Measurements from ENCODE around the gene BAD. TPM values are rescaled to one million over a fixed set of nuclear protein-coding genes. Genes with fewer than 3 reads are reported as not detected.
A peak's percentile ranks its signal among the peaks of the same experiment; 100 is the strongest.
"Not testable (repeated sequence)": the region's sequence is repeated elsewhere in the genome, so short reads cannot be mapped to it uniquely, and the experiment has no call there.

BAD gene
- total RNA-seq, 1 experiment from 2014 or later, result 368 TPM

DNA sequence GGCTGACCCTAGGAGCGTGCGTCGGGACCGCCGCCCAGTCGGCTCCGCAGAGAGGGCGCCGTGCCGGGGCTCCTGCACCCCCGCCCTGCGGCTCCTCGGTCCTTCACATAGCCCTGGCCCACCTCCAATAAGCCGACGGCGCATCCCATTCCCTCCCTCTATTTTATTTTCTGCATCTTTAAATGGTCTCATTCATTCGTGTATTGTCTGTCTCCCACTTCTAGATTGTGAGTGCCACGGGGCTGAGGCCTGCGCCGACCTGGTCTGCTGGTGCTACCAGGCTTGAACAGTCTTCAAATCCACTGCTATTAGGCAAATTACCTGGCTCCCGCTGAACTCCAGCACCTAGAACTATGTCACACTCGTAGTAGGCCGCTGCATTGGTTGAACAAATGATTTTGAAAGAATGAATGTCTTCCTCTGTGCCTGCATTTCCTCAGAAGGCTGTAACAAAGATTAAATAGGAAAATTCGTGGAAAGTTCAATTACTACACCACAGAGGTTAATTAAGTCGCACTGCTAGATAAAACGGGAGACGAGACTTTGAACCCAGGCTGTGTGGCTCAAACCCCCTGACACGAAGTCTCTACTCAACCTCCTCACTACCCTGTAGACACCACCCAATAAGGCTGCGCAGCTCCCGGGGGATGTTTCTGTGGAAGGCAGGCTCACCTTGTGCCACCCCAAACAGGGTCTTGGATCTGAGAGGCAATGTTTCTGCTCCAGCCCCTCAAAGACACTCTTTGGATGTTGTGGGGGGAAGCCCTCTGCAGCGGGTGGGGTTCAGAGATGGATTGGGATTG, 36.5 kb downstream of the BAD start:
- peaks cover 14% of the 10 kb centered on the region; the same call in 1 of the 2 replicates for H3K36me3 ChIP-seq (ENCODE audit: low read depth, low read length)
- H4K20me1 ChIP-seq (ENCODE audit: low read length), result peaks cover 8% of the 10 kb centered on the region
- no peaks in the 10 kb centered on the region for H3K9me3 ChIP-seq (ENCODE audit: low read length)
- DNase-seq (no peak), ATAC-seq (no peak)
- H3K79me2 ChIP-seq (ENCODE audit: low read length), result peaks cover 49% of the 10 kb centered on the region
- peaks cover 46% of the 10 kb centered on the region for H3K4me1 ChIP-seq (ENCODE audit: insufficient read depth, low read length)
- peak overlapping the region; percentile 86 for H3K27ac ChIP-seq (ENCODE audit: low read length)
- peak overlapping the region; percentile 82 for H2AFZ ChIP-seq (ENCODE audit: low read length)
- peak overlapping the region; percentile 68 for H3K4me3 ChIP-seq (ENCODE audit: low read length)
- no peaks in the 10 kb centered on the region for H3F3A ChIP-seq (ENCODE audit: low read length, unreplicated experiment)
- no TSS peak for BruUV-seq (replicated peaks)
- TF ChIP-seq, protein P1, sequence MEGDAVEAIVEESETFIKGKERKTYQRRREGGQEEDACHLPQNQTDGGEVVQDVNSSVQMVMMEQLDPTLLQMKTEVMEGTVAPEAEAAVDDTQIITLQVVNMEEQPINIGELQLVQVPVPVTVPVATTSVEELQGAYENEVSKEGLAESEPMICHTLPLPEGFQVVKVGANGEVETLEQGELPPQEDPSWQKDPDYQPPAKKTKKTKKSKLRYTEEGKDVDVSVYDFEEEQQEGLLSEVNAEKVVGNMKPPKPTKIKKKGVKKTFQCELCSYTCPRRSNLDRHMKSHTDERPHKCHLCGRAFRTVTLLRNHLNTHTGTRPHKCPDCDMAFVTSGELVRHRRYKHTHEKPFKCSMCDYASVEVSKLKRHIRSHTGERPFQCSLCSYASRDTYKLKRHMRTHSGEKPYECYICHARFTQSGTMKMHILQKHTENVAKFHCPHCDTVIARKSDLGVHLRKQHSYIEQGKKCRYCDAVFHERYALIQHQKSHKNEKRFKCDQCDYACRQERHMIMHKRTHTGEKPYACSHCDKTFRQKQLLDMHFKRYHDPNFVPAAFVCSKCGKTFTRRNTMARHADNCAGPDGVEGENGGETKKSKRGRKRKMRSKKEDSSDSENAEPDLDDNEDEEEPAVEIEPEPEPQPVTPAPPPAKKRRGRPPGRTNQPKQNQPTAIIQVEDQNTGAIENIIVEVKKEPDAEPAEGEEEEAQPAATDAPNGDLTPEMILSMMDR (conservative IDR thresholded peaks at IDR 0.05; ENCODE audit: low read depth, low read length), result no peak
- no peak for TF ChIP-seq EZH2 (IDR thresholded peaks at IDR 0.05; ENCODE audit: low read length, unreplicated experiment)
- no peak for TF ChIP-seq EZH2phosphoT487 (IDR thresholded peaks at IDR 0.05; ENCODE audit: borderline replicate concordance, low read length)
- ChIA-PET CTCF (interaction anchor here (0.6 kb wide), 1 partner anchor 56 kb away, joined by 5 read pairs; no protein-coding TSS in a partner anchor), POLR2A (ENCODE audit: unreplicated experiment) (interaction anchor here (2.6 kb wide), 1 partner anchor 10 kb away, joined by 12 read pairs; no protein-coding TSS in a partner anchor)
- H3K9ac ChIP-seq (ENCODE audit: low read length), result peak overlapping the region; percentile 83
- H3K27me3 ChIP-seq (ENCODE audit: low read length), result no peaks in the 10 kb centered on the region
- intact Hi-C loops (cut with micrococcal nuclease), result loop anchor here (2.0 kb wide), 2 partner anchors 23 to 53 kb away; partner anchors contain the start of gene CATSPERZ
- no peaks in the 10 kb centered on the region for H3K9me2 ChIP-seq (replicated peaks; ENCODE audit: low read length)
- peak overlapping the region; percentile 87 for H3K4me2 ChIP-seq (ENCODE audit: low read length)

DNA sequence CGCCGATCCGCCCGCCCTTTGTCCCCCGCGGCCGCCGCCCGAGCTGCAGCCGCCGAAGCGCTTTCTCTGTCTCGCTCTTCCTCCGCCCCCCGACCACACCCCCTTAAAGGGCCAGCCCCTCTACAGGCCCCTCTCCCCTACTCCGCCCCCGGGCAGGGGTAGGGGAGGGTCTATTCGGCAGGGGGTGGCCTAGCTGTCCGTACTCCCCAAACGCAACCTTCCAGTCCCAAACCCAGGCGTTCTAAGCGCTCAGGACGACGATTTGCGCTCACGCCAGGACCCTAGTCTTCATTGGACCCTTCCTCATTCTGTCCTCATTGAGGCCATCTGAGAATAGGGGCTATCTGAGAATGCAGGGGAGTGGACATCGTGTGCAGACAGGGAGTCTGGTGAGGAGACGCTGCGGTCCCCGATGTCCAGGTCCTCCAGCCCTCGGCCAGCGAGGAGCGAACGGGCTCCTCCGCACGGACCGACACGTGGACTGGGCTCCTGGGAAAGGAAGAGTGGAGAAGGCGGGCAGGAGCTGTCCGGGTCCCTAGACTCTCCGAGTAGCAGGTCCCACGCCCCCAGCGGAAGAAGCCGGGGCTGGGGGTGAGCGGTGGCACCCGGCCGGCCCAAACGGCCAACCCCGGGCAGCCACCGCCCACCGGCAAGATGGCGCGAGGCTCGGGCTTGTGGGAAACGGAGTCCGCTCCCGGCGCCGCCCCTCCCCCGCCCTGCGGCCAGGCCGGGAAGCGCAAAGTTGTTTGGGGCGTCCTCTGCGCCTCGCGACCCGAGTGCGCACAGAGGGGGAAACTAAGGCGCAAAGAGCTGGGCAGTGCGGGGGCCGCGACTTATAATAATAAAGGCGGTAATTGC, 37.4 kb downstream of the BAD start, which contains the start of gene PPP1R14B:
PPP1R14B (minus strand) TSS at position 73 of the 858 bp plus-strand sequence. CDS start 270 bp downstream, outside the sequence.
- Histone ChIP-seq H3K36me3 (ENCODE audit: low read depth, low read length) (peaks cover 14% of the 10 kb centered on the region; the same call in 1 of the 2 replicates), H3K4me2 (ENCODE audit: low read length) (peak within 1 kb of the TSS; percentile 94), H3K27me3 (ENCODE audit: low read length) (no peaks in the 10 kb centered on the region), H3K4me1 (ENCODE audit: insufficient read depth, low read length) (peaks cover 49% of the 10 kb centered on the region), H3K4me3 (ENCODE audit: low read length) (peak within 1 kb of the TSS; percentile 80), H3K27ac (ENCODE audit: low read length) (peak within 1 kb of the TSS; percentile 94), H3F3A (ENCODE audit: low read length, unreplicated experiment) (no peaks in the 10 kb centered on the region), H2AFZ (ENCODE audit: low read length) (peak within 1 kb of the TSS; percentile 82), H3K9ac (ENCODE audit: low read length) (peak within 1 kb of the TSS; percentile 93), H3K9me2 (replicated peaks; ENCODE audit: low read length) (no peaks in the 10 kb centered on the region), H3K79me2 (ENCODE audit: low read length) (peaks cover 49% of the 10 kb centered on the region), H3K9me3 (ENCODE audit: low read length) (no peaks in the 10 kb centered on the region), H4K20me1 (ENCODE audit: low read length) (peaks cover 8% of the 10 kb centered on the region; the same call in 1 of the 2 replicates)
- ChIA-PET POLR2A (ENCODE audit: unreplicated experiment) (interaction anchor here (2.6 kb wide), 1 partner anchor 9 kb away, joined by 12 read pairs; no protein-coding TSS in a partner anchor), CTCF (interaction anchor here (0.6 kb wide), 1 partner anchor 57 kb away, joined by 5 read pairs; no protein-coding TSS in a partner anchor)
- intact Hi-C loops (cut with micrococcal nuclease), result loop anchor here (2.0 kb wide), 2 partner anchors 24 to 54 kb away; partner anchors contain the start of gene CATSPERZ
- TF ChIP-seq EZH2 (IDR thresholded peaks at IDR 0.05; ENCODE audit: low read length, unreplicated experiment) (no peak), EZH2phosphoT487 (IDR thresholded peaks at IDR 0.05; ENCODE audit: borderline replicate concordance, low read length) (no peak)
- TF ChIP-seq, protein P1 (conservative IDR thresholded peaks at IDR 0.05; ENCODE audit: low read depth, low read length), result no peak
- peak; percentile 91 for DNase-seq
- peak; percentile 41 for ATAC-seq
- BruUV-seq (replicated peaks), result TSS peak; percentile 24

DNA sequence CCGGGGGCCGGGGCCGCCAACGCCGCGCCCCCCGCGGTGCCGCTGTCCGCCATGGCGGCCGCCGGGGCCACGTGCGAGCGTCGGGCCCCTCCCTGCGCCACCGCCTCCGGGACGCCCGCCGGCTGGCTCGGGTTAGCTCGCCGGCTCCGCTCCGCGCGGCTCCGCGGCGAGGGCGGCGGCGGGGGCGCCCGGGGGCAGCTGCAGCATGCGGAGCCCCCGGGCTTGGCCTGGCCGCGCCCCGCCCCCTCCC, 37.9 kb downstream of the BAD start:
- not testable (repeated sequence) for H3K4me2 ChIP-seq (ENCODE audit: low read length); H4K20me1 ChIP-seq (ENCODE audit: low read length); H3F3A ChIP-seq (ENCODE audit: low read length, unreplicated experiment); DNase-seq; H3K9me2 ChIP-seq (replicated peaks; ENCODE audit: low read length); H2AFZ ChIP-seq (ENCODE audit: low read length); H3K27me3 ChIP-seq (ENCODE audit: low read length); BruUV-seq (replicated peaks); H3K9me3 ChIP-seq (ENCODE audit: low read length)
- ChIA-PET POLR2A (ENCODE audit: unreplicated experiment) (interaction anchor here (2.6 kb wide), 1 partner anchor 9 kb away, joined by 12 read pairs; no protein-coding TSS in a partner anchor), CTCF (interaction anchor here (0.9 kb wide), 1 partner anchor 54 kb away, joined by 3 read pairs; no protein-coding TSS in a partner anchor)
- ATAC-seq, result peak; percentile 1
- H3K4me3 ChIP-seq (ENCODE audit: low read length), result peak overlapping the region; percentile 80; the same call in 1 of the 2 replicates
- peaks cover 14% of the 10 kb centered on the region; the same call in 1 of the 2 replicates for H3K36me3 ChIP-seq (ENCODE audit: low read depth, low read length)
- intact Hi-C loops (cut with micrococcal nuclease), result loop anchor here (2.0 kb wide), 2 partner anchors 24 to 54 kb away; partner anchors contain the start of gene CATSPERZ
- peaks cover 50% of the 10 kb centered on the region for H3K4me1 ChIP-seq (ENCODE audit: insufficient read depth, low read length)
- peak overlapping the region; percentile 94 for H3K27ac ChIP-seq (ENCODE audit: low read length)
- peaks cover 49% of the 10 kb centered on the region for H3K79me2 ChIP-seq (ENCODE audit: low read length)
- peak overlapping the region; percentile 93 for H3K9ac ChIP-seq (ENCODE audit: low read length)

Data from PC-3 (cell line).